ENCODE data around the gene ADAMTS14.
"Not testable (repeated sequence)": the region's sequence is repeated elsewhere in the genome, so short reads cannot be mapped to it uniquely, and the experiment has no call there.

Gene ADAMTS14

GRCh38 chr10:70768026-70768685 is 95.8 kb downstream of the ADAMTS14 start:
- DNase-seq (ENCODE audit: insufficient read length, low spot score); FAIRE-seq: not testable (repeated sequence)

DNA sequence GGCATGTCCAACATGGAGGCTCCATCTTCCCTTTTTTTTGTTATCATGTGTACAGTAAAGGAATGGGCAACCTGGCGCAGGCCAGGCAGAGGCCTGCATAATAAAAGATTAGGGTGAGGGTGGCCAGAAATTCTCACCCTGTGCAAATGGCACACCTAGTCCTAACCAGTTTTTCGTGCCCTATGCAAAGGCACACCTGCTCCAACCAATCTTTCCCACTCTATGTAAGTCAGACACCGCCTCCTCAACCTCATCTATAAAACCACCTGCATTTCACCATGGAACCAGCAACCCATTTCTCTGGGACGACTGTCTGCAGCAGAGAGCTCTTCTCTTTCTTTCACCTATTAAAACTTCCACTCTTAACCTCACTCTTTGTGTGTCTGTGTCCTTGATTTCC is 96.8 kb downstream of the ADAMTS14 start:
- FAIRE-seq (no peak), DNase-seq (ENCODE audit: insufficient read length, low spot score) (no peak)

GRCh38 chr10:70770001-70770400 is 97.7 kb downstream of the ADAMTS14 start:
- no peak for FAIRE-seq
- DNase-seq (ENCODE audit: insufficient read length, low spot score), result no peak

- FAIRE-seq; DNase-seq (ENCODE audit: insufficient read length, low spot score): not testable (repeated sequence)
Observed at GRCh38 chr10:70770516-70770915, 98.2 kb downstream of the ADAMTS14 start.

DNA sequence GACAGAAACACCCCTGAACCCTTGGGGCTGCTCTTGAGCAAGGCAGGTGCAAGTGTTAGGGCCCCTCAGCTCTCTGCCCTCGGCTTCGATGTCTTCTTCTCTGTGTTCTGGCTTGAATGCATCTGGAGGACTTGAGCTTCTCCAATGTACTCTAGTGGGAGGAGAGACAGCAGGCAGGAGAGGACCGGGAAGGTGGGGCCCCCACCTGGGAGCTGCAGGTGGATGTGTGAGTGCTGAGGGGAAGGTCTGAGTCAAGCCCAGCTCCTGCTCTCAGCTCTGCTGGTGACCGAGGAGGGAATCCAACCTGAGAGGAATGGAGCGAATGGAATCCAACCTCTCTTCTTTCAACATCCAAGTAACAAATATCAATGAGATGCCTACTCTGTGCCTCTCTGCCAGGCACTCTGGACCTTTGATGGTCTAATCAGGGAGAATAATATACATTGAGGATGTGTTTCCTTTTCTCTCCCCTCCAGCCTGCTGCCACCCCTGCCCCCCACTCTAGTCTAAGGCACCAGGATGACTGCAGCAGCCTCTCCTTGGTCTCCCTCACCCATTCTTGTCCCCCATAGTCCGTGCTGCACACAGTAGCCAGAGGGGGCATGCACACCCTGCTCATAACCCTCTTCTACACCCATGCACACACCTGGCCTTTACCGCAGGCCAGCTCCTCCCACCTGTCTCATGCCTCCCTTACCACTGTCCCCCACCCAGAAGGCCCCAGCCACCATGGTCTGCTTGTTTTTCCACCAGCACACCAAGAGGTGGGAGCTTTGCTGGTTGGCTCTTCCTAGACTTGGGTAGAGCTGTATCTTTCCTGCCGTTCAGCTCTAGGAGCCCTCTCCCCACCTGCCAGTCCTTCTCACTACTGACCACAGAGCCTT is 99.2 kb downstream of the ADAMTS14 start:
- DNase-seq (ENCODE audit: insufficient read length, low spot score), result no peak
- FAIRE-seq, result no peak

DNA sequence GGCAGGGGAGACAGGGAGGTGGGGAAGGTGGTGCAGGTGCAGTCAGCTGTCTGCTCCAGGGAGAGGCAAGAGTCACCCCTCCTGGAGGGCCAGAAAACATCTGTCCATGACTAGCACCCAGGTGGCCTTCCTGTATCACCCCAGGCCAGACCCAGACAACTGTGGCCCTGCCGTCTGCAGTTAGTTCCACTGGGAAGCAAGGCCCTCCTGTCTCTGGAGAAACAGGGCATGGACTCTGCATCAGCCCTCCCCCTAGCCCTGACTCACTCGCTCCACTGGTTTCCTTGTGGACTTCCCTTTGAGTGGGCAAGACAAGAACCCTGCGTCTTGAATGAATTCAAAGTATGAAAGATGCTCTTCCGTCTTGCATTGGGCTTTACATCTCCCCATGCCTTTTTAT is 100.3 kb downstream of the ADAMTS14 start:
- no peak for DNase-seq (ENCODE audit: insufficient read length, low spot score)

GRCh38 chr10:70773461-70773860 is 101.2 kb downstream of the ADAMTS14 start:
- no peak for DNase-seq (ENCODE audit: insufficient read length, low spot score)
- FAIRE-seq, result no peak

More for the DNA sequence above, 100.3 kb downstream of the ADAMTS14 start:
- FAIRE-seq, result no peak

DNA sequence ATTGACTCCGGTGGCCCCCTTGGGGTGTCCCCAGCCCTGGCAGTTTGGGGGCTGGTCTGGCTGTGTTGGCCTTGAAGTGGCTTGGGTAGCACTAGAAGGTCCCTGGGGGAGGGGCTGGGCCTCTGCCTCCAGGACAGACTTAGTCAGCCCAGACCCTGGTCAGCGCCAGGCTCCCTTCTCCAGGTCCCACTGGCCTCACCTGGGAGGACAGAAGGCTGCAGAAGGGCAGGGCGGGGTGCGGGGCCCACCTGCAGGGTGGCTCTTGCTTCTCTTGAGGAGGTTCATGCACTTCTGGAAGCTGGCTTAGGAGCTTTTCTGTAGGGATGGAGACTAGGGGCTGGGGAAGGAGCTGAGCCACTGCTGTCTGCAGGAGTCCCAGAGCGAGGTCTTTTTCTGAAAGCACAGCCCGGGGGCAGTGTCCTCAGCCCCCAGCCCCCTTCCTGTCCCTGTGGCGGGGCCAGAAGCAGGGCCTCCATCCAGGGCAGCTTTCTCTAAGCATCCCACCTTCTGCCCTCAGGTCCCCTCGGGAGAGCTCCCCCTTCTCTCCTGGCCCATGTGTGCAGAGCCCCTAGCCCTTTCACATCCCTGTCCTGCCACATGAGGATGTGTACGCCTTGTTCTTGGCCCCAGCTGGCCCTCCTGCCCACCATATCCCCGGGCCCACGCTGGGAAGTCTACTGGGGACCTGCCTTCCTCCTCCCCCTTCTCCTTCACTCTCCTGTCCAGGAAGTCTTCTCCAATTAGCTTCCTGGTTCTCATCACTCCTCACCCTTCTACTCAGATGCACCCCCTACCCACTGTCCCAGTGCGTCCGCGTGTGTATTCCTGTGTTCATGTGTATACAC is 101.9 kb downstream of the ADAMTS14 start:
- FAIRE-seq (no peak), DNase-seq (ENCODE audit: insufficient read length, low spot score) (no peak)

DNA sequence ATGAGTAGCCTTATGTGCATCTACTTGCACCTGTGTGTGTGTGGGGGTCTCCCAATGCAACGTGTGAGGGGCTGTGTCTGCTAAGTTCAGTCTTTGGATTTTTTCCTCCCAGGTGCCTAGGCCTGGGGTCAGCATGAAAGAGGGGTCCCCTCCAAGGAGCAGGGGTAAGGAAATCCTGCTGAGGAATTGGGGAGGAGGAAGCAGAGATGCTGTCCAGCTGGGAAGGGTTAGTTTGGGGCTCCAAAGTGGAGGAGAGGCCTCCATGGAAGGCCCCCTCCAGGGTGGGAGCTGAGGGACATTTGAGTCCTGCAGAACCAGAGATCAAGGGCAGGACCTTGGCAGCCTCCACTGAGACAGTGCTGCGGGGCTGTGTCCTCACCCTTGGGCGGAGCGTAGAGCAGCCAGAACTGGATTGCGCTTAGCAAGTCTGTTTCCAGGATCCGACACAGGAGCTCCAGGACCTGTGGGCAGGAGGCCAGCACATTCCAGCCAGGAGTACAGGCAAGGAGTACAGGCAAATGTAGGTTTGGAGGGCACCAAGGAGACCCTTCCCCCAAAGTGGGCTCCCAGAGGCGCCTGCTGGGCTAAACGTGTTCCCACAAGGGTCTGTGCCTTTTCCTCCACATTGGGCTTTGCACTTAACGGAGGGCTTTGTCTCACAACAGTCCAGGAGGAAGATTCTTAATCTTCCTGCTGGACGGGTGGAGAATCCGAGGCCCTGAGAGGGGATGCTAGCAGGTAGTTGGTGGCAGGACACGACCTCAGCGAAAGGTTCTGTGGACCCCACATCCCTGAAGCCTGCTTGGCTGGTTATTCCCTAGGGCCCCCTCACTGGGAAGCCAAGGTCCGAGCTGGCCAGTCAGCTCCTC is 102.7 kb downstream of the ADAMTS14 start:
- FAIRE-seq, result no peak
- DNase-seq (ENCODE audit: insufficient read length, low spot score), result no peak

DNA sequence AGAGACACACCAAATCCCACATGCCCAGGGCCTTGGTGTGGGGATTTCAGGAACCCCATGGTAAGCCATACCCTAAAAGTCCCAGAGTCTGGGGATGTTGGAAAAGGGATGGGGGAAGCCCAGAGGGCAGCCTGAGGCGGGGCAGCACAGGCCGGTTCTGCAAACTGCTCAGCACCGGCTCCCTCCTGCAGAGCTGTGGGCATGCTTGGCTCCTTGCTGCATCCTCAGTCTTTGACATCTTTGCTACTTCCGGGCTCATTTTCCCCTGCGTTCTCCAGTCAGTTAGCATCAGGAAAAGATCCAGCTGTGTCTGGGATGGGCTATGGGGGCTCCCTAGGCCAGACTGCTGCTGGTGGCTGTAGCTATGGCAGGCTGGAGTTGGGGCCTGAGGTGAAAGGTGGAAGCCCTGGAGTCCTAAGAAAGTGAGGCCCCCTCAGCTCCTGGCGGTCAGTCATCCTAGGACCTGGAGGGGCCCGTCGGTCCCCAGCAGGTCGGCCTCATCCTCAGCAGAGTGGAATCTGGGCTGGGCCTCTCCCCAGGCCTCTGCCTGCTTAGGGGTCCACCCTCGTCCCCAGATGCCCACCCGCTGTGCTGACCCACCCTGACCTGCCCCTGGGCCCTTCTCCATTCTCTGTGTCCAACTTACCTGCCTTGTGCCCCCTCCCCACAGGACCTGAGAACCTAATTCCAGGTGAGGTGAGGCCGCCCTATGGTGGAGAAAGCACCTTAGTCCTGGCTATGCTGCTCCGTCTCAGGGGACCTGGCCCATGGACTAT is 103.6 kb downstream of the ADAMTS14 start:
- FAIRE-seq, result no peak
- no peak for DNase-seq (ENCODE audit: insufficient read length, low spot score)

DNA sequence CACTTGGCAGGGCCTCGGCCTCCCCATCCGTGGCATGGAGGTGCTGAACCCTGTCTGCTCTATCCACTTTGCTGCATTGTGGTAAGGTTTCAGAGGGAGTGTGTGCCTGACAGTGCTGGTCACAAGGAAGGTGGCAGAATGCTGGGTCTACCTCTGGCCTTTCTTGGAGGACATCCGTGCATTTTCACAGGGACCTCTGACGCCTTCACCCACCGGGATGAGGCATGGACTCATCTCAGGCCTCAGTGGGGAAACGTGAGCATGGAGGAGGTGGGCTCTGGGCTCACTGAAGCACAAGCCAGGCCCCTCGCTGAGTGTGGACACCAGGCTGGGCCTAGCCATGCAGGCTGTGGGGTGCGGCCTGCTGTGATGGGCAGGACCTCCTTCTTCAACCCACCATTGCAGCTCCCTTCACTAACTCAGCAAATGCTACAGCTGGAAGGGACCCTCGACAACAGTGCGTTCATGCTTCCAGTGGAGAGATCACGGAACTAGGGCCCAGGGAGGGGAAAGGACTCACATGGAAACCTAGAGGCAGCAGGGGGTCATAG is 104.2 kb downstream of the ADAMTS14 start:
- no peak for FAIRE-seq
- no peak for DNase-seq (ENCODE audit: insufficient read length, low spot score)

- no peak for DNase-seq (ENCODE audit: insufficient read length, low spot score)
- FAIRE-seq, result no peak
Observed at GRCh38 chr10:70777063-70777875, 105.0 kb downstream of the ADAMTS14 start.

GRCh38 chr10:70778267-70778924 is 106.1 kb downstream of the ADAMTS14 start:
- FAIRE-seq, result no peak
- DNase-seq (ENCODE audit: insufficient read length, low spot score), result no peak

DNA sequence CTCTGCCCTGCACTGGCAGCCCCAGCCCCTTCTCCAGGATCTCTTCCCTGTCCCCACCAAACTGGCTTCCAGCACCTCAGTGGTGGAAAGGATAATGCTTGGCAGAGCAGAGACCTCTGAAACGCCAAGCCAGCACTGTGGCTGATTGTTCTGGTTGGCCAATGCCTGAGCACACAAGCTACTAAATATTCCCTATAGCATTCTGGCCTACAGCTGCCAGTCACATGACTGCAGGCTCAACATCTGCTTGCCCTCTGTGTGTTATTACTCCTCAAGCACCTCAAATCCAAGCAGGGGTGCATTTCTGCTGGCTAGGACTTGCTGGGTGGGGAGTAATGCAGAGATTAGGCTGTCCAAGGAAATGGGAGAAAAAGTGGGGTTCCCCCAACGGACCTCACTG is 106.8 kb downstream of the ADAMTS14 start:
- FAIRE-seq, result no peak

DNA sequence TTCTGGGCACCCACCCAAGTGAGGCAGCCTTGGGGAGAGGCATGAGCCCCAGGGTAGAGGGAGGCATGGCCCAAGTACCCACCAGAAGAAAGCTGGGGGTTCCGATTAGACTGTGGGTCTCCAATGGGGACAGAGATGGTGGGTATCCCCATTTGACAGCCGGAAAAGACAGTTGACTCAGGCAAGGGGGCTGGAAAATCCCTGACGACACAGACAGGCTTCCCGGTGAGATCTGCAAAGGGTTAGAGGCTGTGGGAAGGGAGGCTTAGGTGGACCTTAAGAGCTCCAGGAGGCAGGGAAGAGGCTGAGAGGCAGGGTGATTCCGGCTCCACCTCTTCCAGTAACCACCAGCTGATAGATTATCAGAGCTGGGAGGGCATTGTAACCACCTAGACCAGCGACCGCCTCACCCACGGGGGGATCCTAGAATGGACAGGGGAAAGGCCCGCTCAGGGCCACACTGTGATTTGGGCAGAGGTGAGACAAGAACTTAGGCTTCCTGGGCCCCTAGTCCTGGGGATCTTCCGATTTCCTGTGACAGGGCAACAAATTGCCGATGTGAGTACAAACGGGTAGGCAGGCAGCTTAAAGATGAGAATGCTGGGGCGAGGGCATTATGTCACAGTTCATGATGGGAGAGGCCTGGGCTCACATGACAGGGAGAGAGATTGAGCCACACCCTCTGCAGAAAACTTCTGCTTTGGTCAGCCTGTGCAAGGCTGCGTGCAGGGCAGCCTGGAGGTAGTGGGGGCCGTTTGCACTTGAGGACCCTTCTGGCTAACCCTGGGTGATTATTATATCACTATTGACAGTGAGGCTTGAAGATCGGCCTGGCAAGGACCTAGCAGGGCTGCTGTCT is 107.4 kb downstream of the ADAMTS14 start:
- no peak for DNase-seq (ENCODE audit: insufficient read length, low spot score)
- no peak for FAIRE-seq

More for the DNA sequence above, 106.8 kb downstream of the ADAMTS14 start:
- DNase-seq (ENCODE audit: insufficient read length, low spot score), result no peak

GRCh38 chr10:70780370-70780760 is 108.1 kb downstream of the ADAMTS14 start:
- FAIRE-seq (no peak), DNase-seq (ENCODE audit: insufficient read length, low spot score) (no peak)

GRCh38 chr10:70780772-70781171 is 108.5 kb downstream of the ADAMTS14 start:
- DNase-seq (ENCODE audit: insufficient read length, low spot score), result no peak
- no peak for FAIRE-seq

Measured in HTR-8/SVneo (cell line).